22Rv1 (cell line): ENCODE measurements around the gene PNMA1.

ENCODE experiments used
- H3K27ac ChIP-seq: fragments of 450-650 bp; 2 replicates; pipeline ENCODE4 v1.5.1; 2017
- ZFX ChIP-seq: fragments of 450-650 bp; IDR thresholded peaks from 2 replicates; pipeline ENCODE4 v1.6.1; 2017; ENCODE audit warnings: antibody characterized with exemption, borderline replicate concordance
- TF ChIP-seq, protein P1 (sequence below): fragments of 450-650 bp; IDR thresholded peaks from 2 replicates; pipeline ENCODE4 v1.5.1; 2017; ENCODE audit warnings: mild to moderate bottlenecking

PNMA1 gene, protein sequence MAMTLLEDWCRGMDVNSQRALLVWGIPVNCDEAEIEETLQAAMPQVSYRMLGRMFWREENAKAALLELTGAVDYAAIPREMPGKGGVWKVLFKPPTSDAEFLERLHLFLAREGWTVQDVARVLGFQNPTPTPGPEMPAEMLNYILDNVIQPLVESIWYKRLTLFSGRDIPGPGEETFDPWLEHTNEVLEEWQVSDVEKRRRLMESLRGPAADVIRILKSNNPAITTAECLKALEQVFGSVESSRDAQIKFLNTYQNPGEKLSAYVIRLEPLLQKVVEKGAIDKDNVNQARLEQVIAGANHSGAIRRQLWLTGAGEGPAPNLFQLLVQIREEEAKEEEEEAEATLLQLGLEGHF

DNA sequence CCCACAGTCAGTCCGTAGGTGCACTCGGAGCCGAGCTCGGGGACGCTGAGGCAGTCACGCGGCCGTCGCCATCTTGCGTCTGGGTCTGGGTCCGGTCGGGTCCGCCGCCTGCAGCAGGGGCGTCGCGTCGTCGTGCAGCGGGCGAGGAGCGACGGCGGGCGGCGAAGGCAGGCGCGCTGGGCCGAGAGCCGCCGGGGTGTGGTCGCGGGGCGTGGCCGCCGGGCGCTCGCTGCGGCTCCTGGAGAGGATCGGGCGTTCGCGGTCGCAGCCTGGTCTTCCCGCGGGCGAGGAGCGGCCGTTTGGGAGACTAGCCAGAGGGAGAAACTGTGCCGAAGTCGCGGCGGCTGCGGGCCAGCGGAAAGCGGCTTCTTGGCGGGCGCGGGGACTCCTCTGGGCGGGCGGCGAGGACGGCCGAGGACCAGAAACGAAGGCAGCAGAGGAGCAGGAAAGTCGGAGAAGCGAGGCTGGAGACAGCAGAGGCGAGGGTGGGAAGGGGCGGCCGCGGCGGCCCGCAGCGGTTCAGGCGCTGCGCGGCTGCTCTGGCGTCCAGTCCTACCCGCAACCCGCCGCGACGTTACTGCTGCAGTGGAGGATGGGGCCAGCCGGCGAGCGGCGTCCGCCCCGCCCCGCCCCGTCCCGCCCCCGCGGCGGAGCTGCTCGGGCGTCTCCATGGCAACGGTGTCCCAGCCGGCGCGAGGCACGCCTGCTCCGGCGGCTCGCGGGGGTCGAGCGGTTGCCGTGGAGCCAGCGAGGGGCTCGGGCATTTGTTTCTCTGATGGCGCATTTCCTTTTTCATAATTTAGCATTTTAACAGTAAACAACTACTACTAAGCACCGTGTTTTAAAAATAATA is at the start of gene PNMA1:
Gene PNMA1, minus strand, starts transcription at position 582 of the 853 bp plus-strand sequence. CDS start 745 bp downstream, outside the sequence.
- TF ChIP-seq, protein P1, sequence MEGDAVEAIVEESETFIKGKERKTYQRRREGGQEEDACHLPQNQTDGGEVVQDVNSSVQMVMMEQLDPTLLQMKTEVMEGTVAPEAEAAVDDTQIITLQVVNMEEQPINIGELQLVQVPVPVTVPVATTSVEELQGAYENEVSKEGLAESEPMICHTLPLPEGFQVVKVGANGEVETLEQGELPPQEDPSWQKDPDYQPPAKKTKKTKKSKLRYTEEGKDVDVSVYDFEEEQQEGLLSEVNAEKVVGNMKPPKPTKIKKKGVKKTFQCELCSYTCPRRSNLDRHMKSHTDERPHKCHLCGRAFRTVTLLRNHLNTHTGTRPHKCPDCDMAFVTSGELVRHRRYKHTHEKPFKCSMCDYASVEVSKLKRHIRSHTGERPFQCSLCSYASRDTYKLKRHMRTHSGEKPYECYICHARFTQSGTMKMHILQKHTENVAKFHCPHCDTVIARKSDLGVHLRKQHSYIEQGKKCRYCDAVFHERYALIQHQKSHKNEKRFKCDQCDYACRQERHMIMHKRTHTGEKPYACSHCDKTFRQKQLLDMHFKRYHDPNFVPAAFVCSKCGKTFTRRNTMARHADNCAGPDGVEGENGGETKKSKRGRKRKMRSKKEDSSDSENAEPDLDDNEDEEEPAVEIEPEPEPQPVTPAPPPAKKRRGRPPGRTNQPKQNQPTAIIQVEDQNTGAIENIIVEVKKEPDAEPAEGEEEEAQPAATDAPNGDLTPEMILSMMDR, result no peak
- no peak for TF ChIP-seq ZFX

DNA sequence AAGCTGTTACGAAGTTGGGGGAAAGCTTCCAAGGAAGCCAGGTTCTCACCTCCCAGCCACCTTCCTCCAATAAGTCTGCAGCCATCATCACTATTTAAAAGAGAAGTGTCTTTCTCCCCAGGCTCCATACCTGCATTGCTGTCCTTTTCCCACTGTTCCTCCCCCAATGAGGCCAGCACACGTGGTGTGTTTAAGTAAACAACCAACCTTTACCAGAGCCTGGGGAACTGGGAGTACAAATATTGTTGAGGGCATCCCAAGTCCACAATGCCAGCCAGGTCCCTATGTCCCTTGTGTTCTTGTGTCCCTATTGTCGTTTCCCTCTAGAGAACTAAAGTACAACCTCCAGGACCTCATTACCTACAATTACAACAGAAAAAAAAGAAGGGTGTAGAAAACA is 49.2 kb upstream of the PNMA1 start:
- H3K27ac ChIP-seq, result peak overlapping the region; percentile 29
- TF ChIP-seq ZFX, result no peak
- TF ChIP-seq, protein P1, result no peak

More for the DNA sequence above, at the start of gene PNMA1:
- H3K27ac ChIP-seq, result peak within 1 kb of the TSS; percentile 92

DNA sequence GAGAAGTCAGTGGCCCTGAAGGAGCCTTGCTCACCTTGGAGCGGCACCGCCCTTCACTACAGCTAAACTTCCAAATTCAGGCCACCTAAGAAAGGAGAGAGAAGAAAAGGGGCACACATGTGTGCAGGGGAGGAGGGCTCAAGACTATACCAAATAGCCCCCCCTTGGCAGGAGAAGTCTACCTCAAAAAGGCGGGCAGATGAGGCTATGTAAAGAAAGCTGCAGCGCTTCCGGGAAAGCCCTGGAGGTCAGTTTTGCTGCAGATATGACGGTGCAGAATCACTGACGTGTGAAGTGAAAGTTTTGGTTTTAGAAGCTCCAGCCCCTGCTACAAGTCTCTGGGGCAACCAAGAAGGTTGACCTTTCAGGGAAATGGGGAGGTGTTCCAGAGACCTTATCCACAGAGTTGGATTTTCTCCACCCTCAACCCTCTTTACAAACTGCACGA is 48.2 kb upstream of the PNMA1 start:
- TF ChIP-seq, protein P1, result no peak
- TF ChIP-seq ZFX, result no peak
- peak overlapping the region; percentile 29 for H3K27ac ChIP-seq

DNA sequence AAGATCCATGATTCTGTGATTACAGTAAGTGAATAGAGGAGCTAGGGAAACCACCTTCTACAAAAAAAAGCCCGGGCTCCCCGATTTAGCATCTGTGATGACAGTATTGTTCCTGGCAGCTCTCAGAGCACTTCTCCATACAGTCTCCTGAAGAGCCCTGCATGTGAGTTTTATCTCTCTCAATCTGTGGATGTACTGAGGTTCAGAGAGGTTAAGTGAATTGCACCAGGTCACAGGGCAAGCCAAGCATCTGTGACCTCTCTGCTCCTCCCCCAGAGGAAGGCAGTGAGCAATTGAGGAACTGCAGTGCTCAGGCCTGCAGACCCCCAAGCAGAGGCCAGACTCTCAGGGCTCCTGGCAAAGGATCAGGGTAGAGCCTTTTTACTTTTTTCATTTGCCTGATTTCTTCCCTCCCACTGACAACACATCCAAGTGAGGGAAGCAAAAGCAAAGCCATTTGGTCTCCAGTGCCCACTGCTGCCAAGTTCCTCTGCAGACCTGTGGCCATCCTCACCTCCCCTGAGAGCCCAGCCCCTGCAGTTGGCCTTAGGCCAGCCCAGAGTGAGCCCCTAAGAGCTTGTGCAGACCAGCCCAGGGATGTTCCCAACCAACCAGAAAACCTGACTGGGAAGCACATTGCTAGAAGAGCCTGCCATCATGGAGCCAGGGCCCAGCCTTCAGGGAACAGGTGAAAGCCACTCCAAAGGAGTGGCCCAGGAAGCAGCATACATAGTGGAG is 47.6 kb upstream of the PNMA1 start:
- H3K27ac ChIP-seq, result peak overlapping the region; percentile 29; the same call in 1 of the 2 replicates
- TF ChIP-seq, protein P1, result no peak
- TF ChIP-seq ZFX, result no peak

DNA sequence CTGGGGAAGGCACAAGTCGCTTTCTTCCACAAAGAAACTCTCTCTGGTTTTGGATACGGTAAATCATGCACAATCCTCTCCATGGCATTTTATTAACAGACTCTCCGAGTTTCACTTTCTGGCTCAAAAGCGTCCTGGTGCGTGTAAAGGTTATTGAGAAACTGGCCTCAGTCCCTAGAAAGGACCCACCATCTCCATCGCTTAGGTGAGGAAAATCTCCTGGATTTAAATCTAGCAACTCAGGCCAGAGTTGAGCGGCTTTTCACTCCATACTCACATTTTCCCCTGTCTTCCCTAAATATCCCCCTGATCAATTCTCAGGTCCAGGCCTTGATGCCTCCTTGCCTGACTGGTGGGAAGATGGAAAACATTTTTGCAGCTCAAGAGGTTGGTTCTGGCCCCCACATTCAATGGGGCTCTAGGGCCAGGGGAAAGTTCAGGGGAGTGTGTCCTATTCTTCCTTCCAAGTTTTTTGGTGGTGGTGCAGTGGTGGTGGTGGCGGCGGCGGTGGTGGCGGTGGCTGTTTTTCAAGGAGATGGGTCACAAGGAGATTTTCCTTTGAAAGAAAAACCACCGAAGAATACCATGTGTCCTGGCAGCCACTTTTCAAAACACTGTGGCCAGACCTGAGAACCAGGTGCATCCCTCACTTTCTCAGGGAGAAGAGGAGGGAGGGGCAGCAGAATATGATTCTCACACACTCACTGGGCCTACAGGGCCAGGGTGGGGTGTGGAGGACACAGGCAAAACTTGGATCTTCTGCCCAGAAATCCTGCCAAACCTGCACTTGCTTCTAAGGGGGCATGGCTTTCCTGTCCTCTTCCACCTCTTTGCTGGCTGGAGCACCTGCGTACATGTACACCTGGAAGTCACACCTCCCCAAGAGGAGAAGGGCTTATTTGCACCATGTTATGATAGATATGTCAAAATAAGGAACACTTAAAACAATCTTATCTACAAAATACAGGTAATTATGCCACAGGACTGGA is 46.7 kb upstream of the PNMA1 start:
- peak overlapping the region; percentile 98 for H3K27ac ChIP-seq
- TF ChIP-seq, protein P1, result no peak
- no peak for TF ChIP-seq ZFX

DNA sequence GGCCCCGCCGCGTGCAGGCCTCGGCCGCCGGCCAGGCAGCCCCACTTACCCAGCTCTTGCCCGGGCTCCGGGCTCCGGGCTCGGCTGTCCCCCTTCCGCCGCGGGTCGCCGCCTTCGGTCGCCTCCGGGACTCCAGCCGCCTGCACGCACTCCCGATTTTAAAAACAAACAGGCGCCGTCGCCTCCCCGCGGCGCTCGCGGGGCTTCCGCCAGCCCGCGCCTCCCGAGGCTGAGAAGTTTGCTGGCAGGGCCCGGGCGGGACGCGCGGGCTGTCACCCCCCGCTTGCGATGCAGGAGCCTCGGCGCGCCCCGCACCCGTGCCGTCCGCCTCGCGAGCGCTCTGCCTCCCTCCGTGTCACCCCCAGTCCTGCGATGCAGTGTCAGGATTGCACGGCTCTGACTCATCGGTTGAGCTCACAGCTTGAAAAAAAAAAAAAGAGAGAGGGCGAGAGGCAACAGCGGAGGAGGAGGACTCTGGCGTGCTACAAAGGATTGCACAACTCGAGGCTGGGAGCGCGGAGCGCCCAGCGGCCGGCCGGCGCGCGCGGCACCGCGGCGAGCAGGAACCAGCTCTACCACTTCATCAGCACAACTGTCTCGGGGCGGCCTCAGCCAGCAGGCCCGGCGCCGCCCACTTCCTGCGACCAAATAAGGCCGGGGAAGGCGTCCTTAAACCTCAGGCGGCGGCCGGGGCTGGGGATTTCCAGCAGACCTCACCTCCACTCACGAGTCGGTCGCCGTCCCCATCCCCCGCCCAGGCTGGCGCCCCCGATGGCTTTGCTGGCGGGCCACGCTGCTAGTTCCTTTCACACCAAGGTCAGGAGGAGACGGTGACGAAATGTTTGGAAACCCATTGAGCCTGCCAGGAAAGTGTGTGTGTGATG is 45.8 kb upstream of the PNMA1 start:
- TF ChIP-seq, protein P1, result peak; percentile 32
- no peak for TF ChIP-seq ZFX
- peak overlapping the region; percentile 98 for H3K27ac ChIP-seq
